IPS-NIHi11 (cell line): ENCODE data around the gene TSTD1.
"Not testable (repeated sequence)": the region's sequence is repeated elsewhere in the genome, so short reads cannot be mapped to it uniquely, and the experiment has no call there.

Experiments
- DNase-seq: peaks from one replicate; pipeline ENCODE4 v3.0.0; 2012; ENCODE audit warnings: mixed read lengths, low spot score

TSTD1 gene

DNA sequence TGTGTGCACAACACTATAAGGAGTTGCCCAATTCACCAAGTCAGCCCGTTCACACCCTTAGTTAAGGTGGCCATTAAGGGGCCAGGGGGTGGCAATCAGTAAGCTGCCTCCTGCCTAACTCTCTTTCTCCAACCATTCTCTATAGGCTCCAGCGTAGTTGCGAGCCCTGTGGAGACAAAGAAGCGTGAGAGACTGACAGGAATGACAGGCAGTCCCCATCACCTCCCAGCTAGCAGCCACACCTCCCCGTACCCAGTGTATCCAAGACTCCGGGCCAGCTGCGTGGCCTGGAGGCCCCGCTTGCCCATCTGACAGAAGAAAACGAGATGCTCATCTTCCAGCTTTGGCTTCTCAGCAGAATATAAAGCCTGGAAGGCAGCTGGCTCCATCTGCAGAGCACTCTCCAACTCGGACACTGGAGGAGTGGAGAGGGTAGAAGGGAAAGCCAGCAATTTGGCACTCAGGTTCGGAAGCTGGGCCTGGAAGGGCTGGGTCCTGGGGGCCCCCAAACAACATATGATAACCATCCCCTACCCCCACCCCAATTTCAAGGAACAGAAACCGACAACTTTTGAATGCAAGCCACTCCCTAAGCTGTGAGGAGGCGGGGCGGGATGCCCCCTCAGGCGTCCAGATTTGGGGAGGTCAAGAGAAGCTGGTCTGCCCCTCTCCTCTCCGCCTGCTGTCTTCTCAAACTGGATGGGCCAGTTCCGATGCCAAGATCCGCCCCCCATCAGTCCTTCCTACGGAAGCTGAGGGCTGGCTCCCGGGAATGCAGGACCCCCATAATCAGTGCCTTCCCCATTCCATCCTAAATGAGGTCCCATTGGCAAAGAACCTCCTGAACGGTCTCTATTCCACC, 872 bp downstream of the TSTD1 start:
- DNase-seq: peak; percentile 37

DNA sequence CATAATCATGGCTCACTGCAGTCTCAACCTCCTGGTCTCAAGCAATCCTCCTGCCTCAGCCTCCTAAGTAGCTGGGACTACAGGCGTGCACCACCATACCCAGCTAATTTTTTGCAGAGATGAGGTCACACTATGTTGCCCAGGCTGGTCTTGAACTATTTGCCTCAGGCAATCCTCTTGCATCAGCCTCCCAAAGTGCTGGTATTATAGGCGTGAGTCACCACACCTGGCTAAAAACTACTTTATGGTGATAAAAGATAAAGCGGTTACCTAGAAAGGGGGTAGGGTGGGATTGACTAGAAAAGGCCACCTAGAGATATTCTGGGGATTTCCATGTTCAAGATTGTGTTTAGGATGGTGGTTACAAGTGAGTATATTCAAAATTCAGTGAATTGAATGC, 5.0 kb downstream of the TSTD1 start:
- no peak for DNase-seq

DNA sequence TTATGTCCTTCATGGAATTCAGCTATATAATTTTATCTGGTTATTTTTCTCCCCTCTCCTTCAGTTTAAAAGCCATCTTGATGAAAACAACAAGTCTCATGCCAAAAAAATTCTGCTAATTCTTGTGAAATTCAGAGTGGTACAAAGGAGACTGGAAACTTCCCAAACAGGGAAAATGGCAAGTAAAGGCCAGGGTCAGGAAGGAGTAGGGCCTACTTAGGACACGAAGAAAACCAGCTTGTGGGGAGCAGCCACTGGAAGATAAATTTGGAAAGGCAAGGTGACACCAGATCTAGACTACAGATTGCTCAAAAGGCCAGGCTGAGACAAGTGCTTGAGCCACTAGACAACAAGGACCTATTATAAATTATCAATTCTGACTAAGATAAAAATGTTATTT, 6.4 kb downstream of the TSTD1 start:
- DNase-seq: no peak

DNA sequence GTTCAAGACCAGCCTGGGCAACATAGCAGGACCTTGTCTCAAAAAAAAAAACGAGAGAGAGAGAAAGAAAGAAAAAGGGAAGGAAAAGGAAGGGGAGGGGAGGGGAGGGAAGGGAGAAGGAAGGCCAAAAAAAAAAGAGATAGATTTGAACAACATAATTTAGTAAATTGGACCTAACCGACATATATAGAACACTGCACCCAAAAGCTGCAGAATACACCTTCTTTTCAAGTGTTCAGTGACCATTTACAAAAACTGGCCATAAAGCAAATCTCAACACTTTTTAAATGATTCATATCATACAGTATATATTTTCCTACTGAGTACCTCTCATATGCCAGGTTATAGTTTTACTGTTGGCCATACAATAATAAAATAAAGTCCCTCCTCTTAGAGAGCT, 6.9 kb downstream of the TSTD1 start:
- no peak for DNase-seq

DNA sequence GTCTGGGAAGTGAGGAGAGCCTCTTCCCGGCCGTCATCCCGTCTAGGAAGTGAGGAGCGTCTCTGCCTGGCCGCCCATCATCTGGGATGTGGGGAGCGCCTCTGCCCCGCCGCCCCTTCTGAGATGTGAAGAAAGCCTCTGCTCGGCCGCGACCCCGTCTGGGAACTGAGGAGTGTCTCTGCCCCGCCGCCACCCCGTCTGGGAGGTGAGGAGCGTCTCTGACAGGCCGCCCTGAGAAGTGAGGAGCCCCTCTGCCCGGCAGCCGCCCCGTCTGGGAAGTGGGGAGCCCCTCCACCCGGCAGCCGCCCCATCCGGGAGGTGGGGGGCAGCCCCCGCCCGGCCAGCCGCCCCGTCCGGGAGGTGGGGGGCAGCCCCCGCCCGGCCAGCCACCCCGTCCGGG, 9.3 kb downstream of the TSTD1 start:
- not testable (repeated sequence) for DNase-seq

DNA sequence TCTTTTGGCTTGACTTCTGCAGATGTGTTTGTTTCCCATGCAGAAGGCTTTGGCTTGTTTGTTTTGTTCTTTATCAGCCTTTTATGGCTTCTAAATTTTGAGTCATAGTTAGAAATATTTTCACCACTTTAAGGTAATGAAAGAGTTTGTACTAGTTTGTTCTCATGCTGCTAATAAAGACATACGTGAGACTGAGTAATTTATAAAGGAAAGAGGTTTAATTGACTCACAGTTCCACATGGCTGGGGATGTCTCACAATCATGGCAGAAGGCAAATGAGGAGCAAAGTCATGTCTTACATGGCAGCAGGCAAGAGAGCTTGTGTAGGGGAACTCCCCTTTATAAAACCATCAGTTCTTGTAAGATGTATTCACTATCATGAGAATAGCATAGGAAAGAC, 11.8 kb downstream of the TSTD1 start:
- DNase-seq: not testable (repeated sequence)

DNA sequence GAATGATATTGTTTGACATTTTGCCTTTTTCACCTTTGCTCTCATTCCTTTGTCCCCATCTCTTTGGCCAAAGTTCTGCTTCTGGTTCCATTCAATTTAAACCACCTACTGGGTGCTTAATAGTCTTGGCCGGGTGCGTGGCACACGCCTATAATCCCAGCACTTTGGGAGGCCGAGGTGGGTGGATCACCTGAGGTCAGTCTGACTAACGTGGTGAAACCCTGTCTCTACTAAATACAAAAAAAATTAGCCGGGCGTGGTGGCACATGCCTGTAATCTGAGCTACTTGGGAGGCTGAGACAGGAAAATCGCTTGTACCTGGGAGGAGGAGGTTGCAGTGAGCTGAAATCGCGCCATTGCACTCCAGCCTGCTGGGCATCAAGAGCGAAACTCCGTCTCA, 16.3 kb downstream of the TSTD1 start:
- not testable (repeated sequence) for DNase-seq

DNA sequence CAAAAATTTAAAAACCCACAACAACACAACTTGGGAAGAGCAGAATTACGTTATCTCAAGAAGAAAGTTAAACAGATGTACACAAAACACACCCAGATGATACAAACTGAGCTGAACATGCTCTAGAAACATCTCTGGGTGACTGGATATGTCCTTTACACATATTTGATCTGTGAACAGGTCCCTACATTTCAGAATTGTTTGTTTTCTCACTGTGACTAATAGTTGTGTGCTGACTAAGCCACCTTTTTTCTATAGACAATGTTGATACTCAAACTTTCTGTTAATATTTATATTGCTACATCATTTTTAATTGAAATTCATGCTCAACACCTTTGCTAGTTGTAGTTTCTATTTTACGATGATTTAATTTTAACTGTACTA, 16.8 kb downstream of the TSTD1 start:
- no peak for DNase-seq

DNA sequence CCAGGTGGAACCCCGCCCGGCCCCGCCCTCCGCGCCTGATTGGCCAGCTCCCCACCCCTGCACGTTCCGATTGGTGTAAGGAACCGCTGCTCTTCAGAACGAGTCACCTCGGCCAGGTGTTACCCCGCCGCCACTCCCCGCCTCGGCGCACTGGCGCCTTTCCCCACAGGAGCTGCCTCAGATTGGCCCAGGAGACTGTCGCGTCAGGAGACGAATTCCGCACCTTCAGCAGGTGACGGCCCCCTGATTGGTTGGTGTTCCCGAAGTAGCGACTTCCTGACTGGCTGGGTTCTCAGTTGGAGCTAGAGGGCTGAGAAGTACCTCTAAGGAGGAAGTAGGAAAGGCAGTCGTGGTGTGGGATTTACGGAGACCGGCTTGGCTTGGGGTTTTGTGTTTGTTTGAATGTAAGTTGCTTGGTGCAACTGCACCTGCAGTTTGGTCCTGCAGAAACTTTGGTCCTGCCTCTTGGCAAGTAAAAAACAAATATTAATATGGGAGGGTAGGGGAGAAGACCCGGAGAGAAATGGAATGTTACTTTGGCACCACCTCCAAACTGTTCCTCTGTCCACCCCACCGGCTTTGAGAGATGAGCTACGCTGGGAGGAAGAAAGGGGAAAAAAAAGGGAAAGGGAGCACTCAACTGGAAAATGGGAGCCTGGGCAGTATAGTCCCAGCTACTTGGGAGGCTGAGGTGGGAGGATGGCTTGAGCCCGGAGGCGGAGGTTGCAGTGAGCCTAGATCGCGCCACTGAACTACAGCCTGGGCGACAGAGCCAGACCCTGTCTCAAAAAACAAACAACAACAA, 17.4 kb downstream of the TSTD1 start:
- DNase-seq: peak; percentile 98

DNA sequence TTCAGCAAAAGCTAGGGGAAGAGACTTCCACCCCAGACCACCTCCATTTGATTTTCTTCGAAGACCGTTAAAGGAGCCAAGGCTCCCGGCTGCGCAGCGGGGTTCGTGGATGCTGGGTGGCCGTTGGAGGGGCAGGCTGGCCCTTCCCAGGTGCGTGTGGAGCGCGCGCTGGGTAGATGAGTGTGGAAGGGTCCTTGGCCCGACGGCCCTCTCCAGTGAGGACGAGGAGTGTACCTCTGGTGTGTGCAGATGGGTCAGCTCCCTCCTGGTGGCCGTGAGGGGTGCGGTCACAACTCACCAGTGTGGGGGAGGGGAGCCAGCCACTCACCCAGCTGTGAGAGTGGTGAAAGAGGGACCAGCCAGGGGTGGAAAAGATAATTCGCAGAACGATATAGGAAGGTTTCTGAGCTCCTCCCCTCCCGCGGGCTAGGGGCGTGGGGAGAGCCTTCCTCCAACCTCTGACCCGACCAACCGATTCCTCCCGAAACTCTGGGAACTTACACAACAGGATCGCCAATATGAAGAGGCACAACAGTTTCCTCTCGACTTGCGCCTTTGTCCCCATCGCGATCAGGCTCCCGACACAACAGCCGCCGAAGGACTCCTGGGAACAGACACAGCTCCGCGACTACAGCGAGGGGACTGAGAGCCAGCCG, 18.1 kb downstream of the TSTD1 start, which contains the start of gene F11R:
TSS of gene F11R (minus strand) at position 644 of the 656 bp plus-strand sequence. CDS start at position 565, 79 bp downstream.
- DNase-seq: peak; percentile 69

GRCh38 chr1:161019751-161020495, 18.8 kb downstream of the TSTD1 start:
- DNase-seq: no peak

DNA sequence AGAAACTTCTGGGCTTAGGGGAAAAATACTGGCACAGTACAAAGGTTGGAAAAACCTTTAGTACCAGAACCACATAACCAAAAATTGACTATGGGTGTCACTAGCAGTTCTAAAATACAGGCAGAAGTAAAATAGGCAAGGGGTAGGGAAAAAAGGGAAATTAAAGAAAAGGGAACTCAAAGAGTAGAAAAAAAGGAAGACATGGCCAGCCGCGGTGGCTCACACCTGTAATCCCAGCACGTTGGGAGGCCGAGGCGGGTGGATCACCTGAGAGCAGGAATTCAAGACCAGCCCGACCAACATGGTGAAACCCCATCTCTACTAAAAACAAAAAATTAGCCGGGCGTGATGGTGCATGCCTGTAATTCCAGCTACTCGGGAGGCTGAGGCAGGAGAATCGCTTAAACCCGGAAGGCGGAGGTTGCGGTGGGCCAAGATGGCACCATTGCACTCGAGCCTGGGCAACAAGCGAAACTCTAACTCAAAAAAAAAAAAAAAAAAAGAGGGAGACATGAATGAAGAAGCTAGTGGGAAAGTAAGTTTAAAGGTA, 19.6 kb downstream of the TSTD1 start:
- DNase-seq: not testable (repeated sequence)

- DNase-seq: no peak
Observed at GRCh38 chr1:161018631-161018930, 20.2 kb downstream of the TSTD1 start.

- DNase-seq: no peak
Observed at GRCh38 chr1:161017756-161018630, 20.8 kb downstream of the TSTD1 start.

DNA sequence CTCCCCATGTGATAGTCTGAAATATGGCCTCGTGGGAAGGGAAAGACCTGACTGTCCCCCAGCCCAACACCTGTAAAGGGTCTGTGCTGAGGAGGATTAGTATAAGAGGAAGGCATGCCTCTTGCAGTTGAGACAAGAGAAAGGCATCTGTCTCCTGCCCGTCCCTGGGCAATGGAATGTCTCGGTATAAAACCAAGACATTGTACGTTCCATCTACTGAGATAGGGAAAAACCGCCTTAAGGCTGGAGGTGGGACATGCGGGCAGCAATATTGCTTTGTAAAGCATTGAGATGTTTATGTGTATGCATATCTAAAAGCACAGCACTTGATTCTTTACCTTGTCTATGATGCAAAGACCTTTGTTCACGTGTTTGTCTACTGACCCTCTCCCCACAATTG, 21.6 kb downstream of the TSTD1 start:
- not testable (repeated sequence) for DNase-seq

GRCh38 chr1:161016683-161017082, 22.1 kb downstream of the TSTD1 start:
- DNase-seq: not testable (repeated sequence)

DNA sequence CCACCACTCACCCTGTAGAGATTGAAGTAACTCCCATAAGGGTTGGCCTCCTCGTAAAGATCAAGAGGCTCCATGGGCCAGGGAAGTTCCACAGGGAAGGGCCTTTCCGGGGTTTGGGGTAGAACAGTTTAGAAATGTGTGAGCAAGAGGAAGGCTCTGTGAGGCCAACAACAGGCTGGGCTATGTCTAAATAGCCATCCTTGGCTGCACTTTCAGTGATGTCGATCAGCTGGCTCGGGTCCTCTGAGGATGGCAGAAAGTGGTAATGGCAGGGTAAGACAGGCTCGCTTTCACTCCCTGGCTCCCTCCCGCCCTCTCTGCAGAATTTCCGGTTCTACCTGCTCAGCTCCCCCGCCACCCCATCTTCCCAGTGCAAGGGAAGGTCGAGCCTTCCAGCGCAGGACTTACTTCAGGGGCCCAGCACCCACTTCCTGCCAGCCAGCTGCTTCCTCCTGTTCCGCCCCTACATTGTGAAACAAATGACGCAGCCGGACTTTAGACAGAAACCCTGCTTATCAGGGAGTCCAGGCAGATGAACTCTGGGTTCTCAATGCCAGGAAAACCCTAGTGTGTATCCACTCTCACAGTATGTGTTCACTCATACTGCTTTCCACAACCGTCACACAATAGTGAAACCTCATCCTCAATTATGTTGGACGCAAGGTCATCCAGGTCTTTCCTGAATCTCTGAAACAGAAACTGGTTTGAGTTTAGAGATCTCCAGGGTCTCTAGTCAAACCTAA, 25.1 kb downstream of the TSTD1 start:
- peak; percentile 65 for DNase-seq

DNA sequence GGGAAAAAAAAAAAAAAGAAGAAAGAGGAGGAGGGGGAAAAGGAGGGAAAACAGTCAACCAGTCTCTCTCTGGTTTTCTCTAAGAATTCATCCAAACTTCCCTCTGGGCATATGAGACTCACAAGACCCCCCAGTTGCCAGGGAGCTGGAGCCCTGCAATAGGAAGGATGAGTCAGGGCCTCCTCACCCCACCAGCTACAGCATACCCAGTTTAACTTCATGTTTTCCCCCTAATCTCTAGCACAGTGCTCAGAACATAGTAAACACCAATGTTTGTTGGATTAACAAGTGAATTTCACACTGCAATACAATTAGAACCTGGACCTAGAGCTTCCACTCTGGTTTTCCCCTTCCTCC, 25.7 kb downstream of the TSTD1 start:
- no peak for DNase-seq

DNA sequence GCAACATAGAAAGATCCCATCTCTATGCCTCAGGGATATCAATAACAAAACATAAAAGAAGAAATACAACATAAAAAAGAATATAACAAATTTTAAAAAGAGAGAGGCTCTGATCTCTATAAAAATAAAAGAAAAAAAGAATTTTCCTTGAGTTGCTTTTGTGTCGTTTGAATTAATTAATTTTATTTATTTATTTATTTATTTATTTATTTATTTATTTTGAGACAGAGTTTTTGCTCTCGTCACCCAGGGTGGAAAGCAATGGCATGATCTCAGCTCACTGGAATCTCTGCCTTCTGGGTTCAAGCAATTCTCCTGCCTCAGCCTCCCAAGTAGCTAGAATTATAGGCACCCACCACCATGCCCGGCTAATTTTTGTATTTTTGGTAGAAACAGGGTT, 26.3 kb downstream of the TSTD1 start:
- no peak for DNase-seq

DNA sequence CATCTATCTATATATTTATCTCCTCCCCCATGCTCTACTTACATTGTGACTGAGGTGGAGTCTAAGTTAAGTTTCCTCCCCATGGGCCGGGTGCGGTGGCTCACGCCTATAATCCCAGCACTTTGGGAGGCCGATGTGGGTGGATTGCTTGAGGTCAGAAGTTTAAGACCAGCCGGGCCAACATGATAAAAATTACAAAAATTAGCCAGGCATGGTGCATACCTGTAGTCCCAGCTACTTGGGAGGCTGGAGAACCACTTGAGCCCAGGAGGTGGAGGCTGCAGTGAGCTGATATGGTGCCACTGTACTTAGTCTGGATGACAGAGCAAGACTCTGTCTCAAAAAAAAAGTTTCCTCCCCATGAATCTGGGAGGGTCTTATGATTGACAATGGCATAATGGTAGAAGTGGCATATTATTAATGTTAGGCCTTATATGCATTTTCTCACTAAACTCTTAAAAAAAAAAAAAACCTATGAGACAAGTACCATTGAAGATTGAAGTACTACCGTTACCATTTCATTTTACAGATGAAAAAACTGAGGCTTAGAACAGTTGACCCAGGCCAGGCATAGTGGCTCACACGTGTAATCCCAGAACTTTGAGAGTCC, 29.1 kb downstream of the TSTD1 start:
- DNase-seq: no peak
